GM10248 (cell line): ENCODE measurements around the gene TMC6.
A peak's percentile ranks its signal among the peaks of the same experiment; 100 is the strongest.

Experiments
- CTCF ChIA-PET: fragments of 300-600 bp; sonication (Branson Sonifier 250); formaldehyde crosslinking; extraction: SDS; loops from one replicate; lab custom pipeline; 2021; ENCODE audit warnings: antibody characterized with exemption; lab: Yijun Ruan, JAX
- POLR2A ChIA-PET: fragments of 350-650 bp; sonication (Branson Sonifier 250); formaldehyde crosslinking; extraction: SDS; loops from one replicate; lab custom pipeline; 2020; ENCODE audit warnings: antibody characterized with exemption; lab: Yijun Ruan, JAX
- DNase-seq: peaks from one replicate; pipeline ENCODE4 v3.0.0; 2012; ENCODE audit errors: extremely low spot score
- CTCF ChIP-seq: IDR thresholded peaks from 2 replicates; pipeline ENCODE4 v1.5.1; 2012; ENCODE audit warnings: mild to moderate bottlenecking, low read depth; ENCODE audit errors: extremely low read depth, missing control alignments, control extremely low read depth

The TMC6 gene

GRCh38 chr17:78128551-78129350, at the start of gene TMC6:
Gene TMC6 (minus strand): TSS chr17:78128755. CDS start chr17:78126832, 1,923 bp downstream.
- CTCF ChIA-PET = interaction anchor here (0.6 to 1.5 kb wide), 4 partner anchors 8 to 41 kb away, joined by 3 to 10 read pairs (median 4); no protein-coding TSS in a partner anchor
- no peak for TF ChIP-seq CTCF
- peak; percentile 89 for DNase-seq
- POLR2A ChIA-PET = interaction anchor here (0.7 to 1.5 kb wide), 3 partner anchors 18 to 602 kb away, joined by 3 to 4 read pairs (median 4); no protein-coding TSS in a partner anchor

GRCh38 chr17:78176548-78177025, 48.0 kb upstream of the TMC6 start:
- DNase-seq = peak; percentile 78
- peak; percentile 98 for TF ChIP-seq CTCF
- ChIA-PET POLR2A (interaction anchor here (0.5 to 1.1 kb wide), 5 partner anchors 10 to 50 kb away, joined by 3 to 5 read pairs (median 4); partner anchors contain the start of gene TMC6), CTCF (interaction anchor here (0.6 to 6.3 kb wide), 31 partner anchors 9 to 163 kb away, joined by 3 to 50 read pairs (median 5); partner anchors contain the start of genes AFMID, TK1 and TMC8)

GRCh38 chr17:78175643-78175981, 47.1 kb upstream of the TMC6 start:
- ChIA-PET CTCF (interaction anchor here (0.7 to 6.3 kb wide), 20 partner anchors 10 to 156 kb away, joined by 3 to 50 read pairs (median 6); partner anchors contain the start of genes AFMID and TK1), POLR2A (interaction anchor here (0.9 to 1.4 kb wide), 4 partner anchors 8 to 60 kb away, joined by 3 to 4 read pairs (median 4); no protein-coding TSS in a partner anchor)
- no peak for DNase-seq
- TF ChIP-seq CTCF = no peak

- peak; percentile 5 for TF ChIP-seq CTCF
- POLR2A ChIA-PET = interaction anchor here (0.7 to 1.4 kb wide), 6 partner anchors 9 to 59 kb away, joined by 3 to 4 read pairs (median 3); no protein-coding TSS in a partner anchor
- no peak for DNase-seq
- CTCF ChIA-PET = interaction anchor here (0.7 to 6.3 kb wide), 20 partner anchors 11 to 156 kb away, joined by 3 to 50 read pairs (median 6); partner anchors contain the start of genes AFMID, C17orf99 and TK1
These were observed 46.5 kb upstream of the TMC6 start for GRCh38 chr17:78174870-78175642.

GRCh38 chr17:78174346-78174869, 45.9 kb upstream of the TMC6 start:
- no peak for DNase-seq
- peak; percentile 24 for TF ChIP-seq CTCF
- ChIA-PET POLR2A (interaction anchor here (0.6 to 1.4 kb wide), 4 partner anchors 8 to 50 kb away, joined by 3 to 4 read pairs (median 4); partner anchors contain the start of gene AFMID), CTCF (interaction anchor here (0.8 to 6.3 kb wide), 13 partner anchors 11 to 89 kb away, joined by 3 to 50 read pairs (median 9); partner anchors contain the start of genes AFMID, C17orf99 and TK1)
